Stimulated activated CD8-positive, alpha-beta memory T cell treated with anti-CD3 and anti-CD28 coated beads, Interleukin-12 subunit alpha, Interleukin-12 subunit beta, amount 100 ng/mL, for 24 hours (primary cell): ENCODE measurements around the gene TPSG1.
"Not testable (repeated sequence)": the region's sequence is repeated elsewhere in the genome, so short reads cannot be mapped to it uniquely, and the experiment has no call there.

Experiments
- DNase-seq: peaks from one replicate; pipeline ENCODE4 v3.0.0-alpha.2; 2020; ENCODE audit errors: extremely low read depth

Gene TPSG1

GRCh38 chr16:1256874-1257322, 31.8 kb upstream of the TPSG1 start:
- DNase-seq, result no peak

- DNase-seq, result not testable (repeated sequence)
These were observed 31.3 kb upstream of the TPSG1 start for GRCh38 chr16:1256296-1256873.

GRCh38 chr16:1255276-1256122, 30.4 kb upstream of the TPSG1 start, which contains the start of gene TPSD1:
Gene TPSD1, plus strand, starts transcription at chr16:1256069. Its CDS starts 212 bp downstream, at chr16:1256281.
- DNase-seq, result not testable (repeated sequence)

GRCh38 chr16:1254821-1255220, 29.8 kb upstream of the TPSG1 start:
- DNase-seq, result not testable (repeated sequence)

- not testable (repeated sequence) for DNase-seq
These were observed 28.8 kb upstream of the TPSG1 start for GRCh38 chr16:1253701-1254364.

- DNase-seq, result not testable (repeated sequence)
These were observed 24.1 kb upstream of the TPSG1 start for GRCh38 chr16:1249031-1249755.

- DNase-seq, result not testable (repeated sequence)
These were observed 23.0 kb upstream of the TPSG1 start for GRCh38 chr16:1247903-1248537.

- no peak for DNase-seq
These were observed 20.5 kb upstream of the TPSG1 start for GRCh38 chr16:1245452-1246020.

- no peak for DNase-seq
These were observed 19.8 kb upstream of the TPSG1 start for GRCh38 chr16:1244881-1245280.

- not testable (repeated sequence) for DNase-seq
These were observed 19.1 kb upstream of the TPSG1 start for GRCh38 chr16:1243907-1244850.

GRCh38 chr16:1243363-1243762, 18.3 kb upstream of the TPSG1 start:
- not testable (repeated sequence) for DNase-seq

GRCh38 chr16:1241081-1241480, 16.0 kb upstream of the TPSG1 start:
- not testable (repeated sequence) for DNase-seq

GRCh38 chr16:1240436-1240835, 15.4 kb upstream of the TPSG1 start, which contains the start of gene TPSAB1:
Gene TPSAB1, plus strand, starts transcription at chr16:1240705. Its CDS starts 234 bp downstream, at chr16:1240939.
- DNase-seq, result not testable (repeated sequence)

- not testable (repeated sequence) for DNase-seq
These were observed 14.5 kb upstream of the TPSG1 start for GRCh38 chr16:1239575-1239974.

- DNase-seq, result not testable (repeated sequence)
These were observed 13.8 kb upstream of the TPSG1 start for GRCh38 chr16:1238909-1239308.

- DNase-seq, result no peak
These were observed 12.9 kb upstream of the TPSG1 start for GRCh38 chr16:1237990-1238389.

- not testable (repeated sequence) for DNase-seq
These were observed 11.6 kb upstream of the TPSG1 start for GRCh38 chr16:1236659-1237058.

GRCh38 chr16:1232049-1232748, 7.1 kb upstream of the TPSG1 start:
- DNase-seq, result not testable (repeated sequence)

- DNase-seq, result not testable (repeated sequence)
These were observed 6.2 kb upstream of the TPSG1 start for GRCh38 chr16:1231301-1231700.
